Measurements from ENCODE around the gene SLC25A12. TPM values are rescaled to one million over a fixed set of nuclear protein-coding genes. Genes with fewer than 3 reads are reported as not detected.

The SLC25A12 gene
- total and polyA plus RNA-seq, 10 of the 15 experiments (the other 5 are each of a cell fraction or from before 2014, with no cell fraction given), result 20.9 to 50.0 (median 33.0) TPM

- 86% methylated on average over 5 of the region's 5 CpGs for WGBS (ENCODE audit: insufficient coverage, insufficient replicate concordance, low lambda C conversion rate, missing lambda C conversion rate)
- Histone ChIP-seq H3K4me2 (ENCODE audit: control insufficient read depth, insufficient read depth) (0 out of 2 replicates have a peak overlapping the region, but pooled peaks have one; percentile 56), H3K27ac (ENCODE audit: control insufficient read depth, insufficient read depth) (peak overlapping the region; percentile 20; the same call in 1 of the 2 replicates), H4K20me1 (ENCODE audit: control insufficient read depth, insufficient read depth) (no peaks in the 10 kb centered on the region), H3K79me2 (ENCODE audit: control insufficient read depth, insufficient read depth, low read length) (peaks cover 12% of the 10 kb centered on the region), H3K9me3 (replicated peaks; ENCODE audit: control insufficient read depth, insufficient read depth, low read length) (no peaks in the 10 kb centered on the region), H3K36me3 (ENCODE audit: control insufficient read depth in 2 of 2, insufficient read depth in 2 of 2, low read length in 1 of 2) (no peaks in the 10 kb centered on the region; a peak in 1 of 4 replicates), H3K4me1 (ENCODE audit: control insufficient read depth, insufficient read depth, low read length) (peaks cover 15% of the 10 kb centered on the region), H2AFZ (ENCODE audit: control insufficient read depth, low read depth, low read length) (no peak overlapping the region), H3K9ac (ENCODE audit: control insufficient read depth, insufficient read depth, low read length) (no peak overlapping the region), H3K4me3 (no peak overlapping the region), H3K27me3 (replicated peaks in 1 of 2; ENCODE audit: control insufficient read depth in 2 of 2, insufficient read depth in 2 of 2, low read length in 1 of 2) (no peaks in the 10 kb centered on the region)
- FAIRE-seq (no peak), ATAC-seq (no peak), DNase-seq (ENCODE audit: low read depth, low spot score) (no peak)
- CTCF ChIA-PET, result interaction anchor here (0.8 to 3.7 kb wide), 2 partner anchors 10 to 14 kb away, joined by 3 to 19 read pairs; partner anchors contain the start of gene SLC25A12
- BruUV-seq (replicated peaks), result TSS peak; percentile 7
- POLR2A ChIA-PET, result interaction anchor here (0.5 to 1.1 kb wide), 4 partner anchors 9 to 34 kb away, joined by 4 read pairs; partner anchors contain the start of gene SLC25A12
- TF ChIP-seq MYB (IDR thresholded peaks at IDR 0.05; ENCODE audit: borderline replicate concordance, low read depth, low read length) (no peak), ZNF687 (IDR thresholded peaks at IDR 0.05) (no peak), SRF (IDR thresholded peaks at IDR 0.05; ENCODE audit: low read depth in 2 of 2, low read length in 2 of 2) (no peak), FOXK2 (IDR thresholded peaks at IDR 0.05) (no peak)
- SMC1A ChIA-PET (ENCODE audit: uncharacterized antibody, unreplicated experiment), result interaction anchor here (0.5 to 2.7 kb wide), 7 partner anchors 9 to 219 kb away, joined by 3 to 13 read pairs (median 4); partner anchors contain the start of genes DLX2 and SLC25A12
- in situ Hi-C loops (cut with MboI) (no loop called here), intact Hi-C loops (cut with micrococcal nuclease; ENCODE audit: unreplicated experiment) (no loop called here)
- RAD21 ChIA-PET (ENCODE audit: unreplicated experiment), result no interaction called here
Measured at GRCh38 chr2:171883275-171883893, 10.7 kb downstream of the SLC25A12 start.
